ENCODE results near the gene GFOD2.
"Not testable (repeated sequence)": the region's sequence is repeated elsewhere in the genome, so short reads cannot be mapped to it uniquely, and the experiment has no call there.

GFOD2 gene

DNA sequence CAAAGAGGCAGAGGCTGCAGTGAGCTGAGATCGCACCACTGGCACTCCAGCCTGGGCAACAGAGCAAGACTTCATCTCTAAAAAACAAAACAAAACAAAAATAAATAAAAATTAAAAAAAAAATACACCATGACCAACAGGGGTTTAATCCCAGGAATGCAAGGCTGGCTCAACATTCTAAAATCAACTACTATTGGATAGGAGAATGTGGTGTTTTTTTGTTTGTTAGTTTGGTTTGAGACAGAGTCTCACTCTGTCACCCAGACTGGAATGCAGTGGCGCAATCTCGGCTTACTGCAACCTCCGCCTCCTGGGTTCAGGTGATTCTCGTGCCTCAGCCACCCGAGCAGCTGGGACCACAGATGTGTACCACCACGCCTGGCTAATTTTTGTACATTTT, 19.9 kb downstream of the GFOD2 start:
- no peak for DNase-seq

DNA sequence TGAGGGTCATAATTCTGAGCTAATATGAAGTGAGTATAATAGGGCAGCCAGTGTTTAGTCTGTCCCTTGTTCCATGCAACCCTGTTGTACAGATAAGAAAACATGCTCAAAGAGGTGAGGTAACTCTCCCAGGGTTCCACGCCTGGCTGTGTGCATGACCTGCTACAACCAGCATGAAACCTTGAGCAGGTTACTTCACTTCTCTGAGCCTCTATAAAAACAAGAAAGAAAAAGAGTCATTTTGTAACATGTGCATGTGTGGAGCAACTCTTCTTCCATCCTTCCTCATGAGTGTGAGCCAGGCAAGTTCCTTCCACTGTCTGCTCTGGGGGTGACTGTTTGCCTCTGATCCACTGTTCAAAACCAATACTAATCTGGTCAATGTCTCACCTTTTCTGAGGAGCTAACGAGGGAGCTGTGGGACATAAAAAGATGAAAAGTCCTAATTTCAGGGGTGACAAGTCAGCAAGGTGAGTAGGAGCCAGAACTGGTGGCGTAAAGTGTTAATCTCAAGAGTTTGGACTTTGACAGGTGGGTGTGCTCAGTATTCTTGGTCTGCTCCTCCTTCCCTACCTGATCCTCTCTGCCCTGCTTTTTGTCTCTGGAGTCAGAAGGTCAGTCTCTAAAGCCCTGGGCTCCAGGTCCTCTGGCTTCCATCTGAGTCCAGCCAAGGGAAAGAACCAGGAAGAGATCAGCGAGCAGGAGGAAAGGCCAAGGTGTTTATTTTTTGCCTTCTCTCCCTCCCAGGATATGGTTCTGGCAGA, 21.5 kb downstream of the GFOD2 start:
- no peak for DNase-seq

DNA sequence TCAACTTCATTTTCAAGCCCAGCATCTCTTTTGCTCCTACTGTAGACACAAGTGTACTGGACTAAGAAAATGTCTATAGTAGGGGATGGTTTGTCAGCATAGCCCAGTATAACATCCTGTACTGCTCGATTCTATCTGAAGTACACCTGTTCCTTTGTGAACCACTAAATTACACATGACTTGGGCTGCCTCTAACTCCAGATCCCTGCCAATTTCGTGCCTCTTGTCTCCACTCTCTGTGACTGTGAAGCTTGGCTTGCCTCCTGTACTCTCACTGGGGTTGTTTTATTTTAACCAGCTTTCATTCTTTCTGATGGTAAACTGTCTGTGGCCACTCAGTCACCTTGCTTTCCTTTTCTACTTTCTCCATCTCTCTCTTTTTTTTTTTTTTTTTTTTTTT, 24.5 kb downstream of the GFOD2 start:
- peak; percentile 21 for DNase-seq

DNA sequence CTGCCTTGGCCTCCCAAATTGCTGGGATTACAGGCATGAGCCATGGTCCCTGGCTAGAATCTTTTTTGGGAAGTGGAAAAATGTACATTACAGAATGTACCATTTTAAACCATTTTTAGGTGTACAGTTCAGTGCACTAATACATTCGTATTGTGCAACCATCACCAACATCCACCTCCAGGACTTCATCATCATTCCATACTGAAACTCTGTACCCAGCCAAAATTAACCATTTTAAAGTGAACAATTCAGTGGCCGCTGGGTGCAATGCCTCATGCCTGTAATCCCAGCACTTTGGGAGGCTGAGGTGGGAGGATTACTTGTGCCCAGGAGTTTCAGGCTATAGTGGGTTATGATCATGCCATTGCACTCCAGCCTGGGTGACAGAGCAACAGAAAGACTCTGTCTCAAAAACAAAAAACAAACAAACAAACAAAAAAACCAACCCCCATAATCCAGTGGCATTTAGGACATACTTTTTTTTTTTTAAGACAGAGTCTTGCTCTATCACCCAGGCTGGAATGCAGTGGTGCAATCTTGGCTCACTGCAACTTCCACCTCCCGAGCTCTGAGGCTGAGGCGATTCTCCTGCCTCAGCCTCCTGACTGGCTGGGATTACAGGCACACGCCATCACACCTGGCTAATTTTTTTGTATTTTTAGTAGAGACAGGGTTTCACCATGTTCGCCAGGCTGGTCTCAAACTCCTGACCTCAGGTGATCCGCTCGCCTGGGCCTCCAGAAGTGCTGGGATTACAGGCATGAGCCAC, 25.4 kb downstream of the GFOD2 start:
- DNase-seq = not testable (repeated sequence)

DNA sequence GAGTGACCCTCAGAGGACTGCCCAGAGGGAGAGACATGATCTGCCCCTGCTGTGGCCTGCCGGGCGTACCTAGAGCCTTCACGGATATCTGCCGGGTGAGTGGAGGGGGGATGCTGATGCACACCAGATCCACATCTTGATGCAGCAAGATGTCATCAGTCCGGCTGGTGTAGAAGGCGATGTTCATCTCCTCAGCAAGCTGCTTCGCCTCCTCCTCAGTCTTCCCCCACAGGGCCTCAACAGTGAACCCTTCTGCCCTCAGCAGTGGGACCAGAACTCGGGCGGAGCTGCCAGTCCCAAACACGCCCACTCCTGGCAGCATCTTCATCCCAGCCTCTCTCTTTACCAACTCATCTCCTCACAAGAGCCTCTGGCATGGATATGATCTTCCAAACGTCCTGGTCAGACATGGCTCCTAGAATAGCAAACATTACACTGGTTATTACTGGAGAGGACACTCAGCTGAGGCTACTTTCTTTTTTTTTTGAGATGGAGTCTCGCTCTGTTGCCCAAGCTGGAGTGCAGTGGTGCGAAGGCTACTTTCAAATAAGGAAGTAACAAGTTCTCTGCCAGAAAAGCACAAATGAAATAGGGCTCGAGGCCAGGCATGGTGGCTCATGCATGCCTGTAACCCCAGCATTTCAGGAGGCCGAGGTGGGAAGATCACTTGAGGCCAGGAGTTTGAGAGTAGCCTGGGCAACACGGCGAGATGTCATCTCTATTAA, 33.6 kb downstream of the GFOD2 start:
- DNase-seq = no peak

DNA sequence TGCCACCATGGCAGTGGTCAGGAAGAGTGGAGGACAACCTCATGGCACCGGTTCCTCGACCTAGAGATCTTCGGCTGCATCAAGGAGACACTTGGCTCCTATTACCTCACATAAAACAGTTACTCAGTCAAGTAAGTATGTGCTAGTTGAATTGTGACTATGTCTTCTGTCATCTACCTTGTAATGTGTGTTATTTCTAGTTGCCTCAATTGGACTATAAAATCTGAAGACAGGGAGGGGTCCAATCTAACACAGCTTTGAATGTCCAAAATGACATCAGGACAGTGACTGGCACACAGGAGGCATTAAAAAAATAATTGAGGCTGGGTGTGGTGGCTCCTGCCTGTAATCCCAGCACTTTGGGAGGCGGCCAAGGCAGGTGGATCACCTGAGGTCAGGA, 35.3 kb downstream of the GFOD2 start:
- no peak for DNase-seq

DNA sequence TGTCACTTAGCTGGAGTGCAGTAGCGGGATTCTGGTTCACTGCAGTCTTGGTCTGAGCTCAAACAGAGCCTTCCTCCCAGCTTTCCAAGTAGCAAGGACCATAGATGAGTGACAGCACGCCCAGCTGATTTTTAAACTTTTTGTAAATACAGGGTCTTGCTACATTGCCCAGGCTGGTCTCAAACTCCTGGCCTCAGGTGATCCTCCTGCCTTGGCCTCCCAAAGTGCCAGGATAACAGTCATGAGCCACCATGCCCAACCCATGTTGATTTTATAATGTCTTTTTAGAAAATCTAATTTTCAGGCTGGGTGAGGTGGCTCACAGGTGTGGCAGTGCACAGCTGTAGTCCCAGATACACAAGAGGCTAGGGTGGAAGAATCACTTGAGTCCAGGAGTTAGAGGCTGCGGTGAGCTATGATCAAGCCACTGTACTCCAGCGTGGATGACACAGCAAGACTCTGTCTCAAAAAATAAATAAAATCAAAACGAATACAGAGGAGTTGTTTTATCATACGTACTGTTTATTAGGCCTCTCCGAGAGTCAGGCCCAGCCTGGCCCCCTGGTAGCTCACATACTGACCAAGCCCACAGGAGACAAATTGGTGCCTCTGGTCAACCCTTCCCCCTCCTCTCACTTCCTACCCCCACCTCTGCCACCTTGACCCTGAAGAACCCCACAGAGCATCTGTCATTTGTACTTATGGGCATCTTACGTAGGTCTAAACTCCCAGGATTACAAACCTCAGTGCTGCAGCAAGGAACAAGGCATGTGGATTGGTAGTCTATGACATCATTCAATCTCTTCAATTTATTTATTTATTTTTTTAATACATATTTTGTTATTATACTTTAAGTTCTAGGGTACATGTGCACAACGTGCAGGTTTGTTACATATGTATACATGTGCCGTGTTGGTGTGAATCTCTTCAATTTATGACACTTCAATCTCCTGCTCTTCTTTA, 38.9 kb downstream of the GFOD2 start:
- no peak for DNase-seq

DNA sequence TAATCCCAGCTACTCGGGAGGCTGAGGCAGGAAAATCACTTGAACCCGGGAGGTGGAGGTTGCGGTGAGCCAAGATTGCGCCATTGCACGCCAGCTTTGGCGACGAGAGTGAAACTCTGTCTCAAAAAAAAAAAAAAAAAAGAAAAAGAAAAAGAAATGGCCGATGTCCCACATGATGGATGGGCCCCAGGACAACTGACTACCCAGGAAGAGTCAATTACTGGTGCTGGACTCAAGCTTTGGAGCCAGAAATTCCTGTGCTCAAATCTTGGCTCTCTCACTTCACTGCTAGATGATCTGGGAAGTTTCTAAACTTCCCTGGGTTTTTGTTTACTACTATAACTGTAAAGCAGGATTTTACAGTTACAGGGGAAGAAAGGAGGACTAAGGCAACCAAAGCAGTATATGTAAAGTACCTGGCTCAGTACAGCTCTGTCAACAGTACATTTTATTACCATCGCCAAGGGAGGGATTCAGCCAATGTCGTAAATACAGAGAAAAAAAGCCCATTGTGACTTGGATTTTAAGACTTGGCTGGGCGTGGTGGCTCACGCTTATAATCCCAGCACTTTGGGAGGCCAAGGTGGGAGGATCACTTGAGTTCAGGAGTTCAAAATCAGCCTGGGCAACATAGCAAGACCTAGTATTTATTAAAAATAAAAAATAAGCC, 40.6 kb downstream of the GFOD2 start:
- no peak for DNase-seq

DNA sequence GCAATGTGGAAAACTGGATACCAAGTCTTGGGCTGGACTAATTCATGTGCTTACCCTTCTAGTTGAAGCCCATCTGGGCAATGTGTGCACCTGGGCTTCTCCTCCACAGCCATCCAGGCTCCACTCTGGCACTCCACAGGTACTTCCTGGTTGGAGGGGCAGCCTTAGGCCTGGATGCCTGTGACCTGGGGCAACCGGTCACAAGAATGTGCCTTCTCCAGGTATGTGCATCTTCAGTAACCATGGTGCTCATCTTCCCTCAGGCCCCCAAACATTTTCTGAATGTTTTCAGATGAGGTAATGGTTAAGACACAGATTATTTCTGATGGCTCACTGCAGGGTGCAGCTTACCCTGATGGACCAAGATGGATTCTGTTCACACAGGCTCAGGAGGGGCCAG, 41.4 kb downstream of the GFOD2 start:
- no peak for DNase-seq

DNA sequence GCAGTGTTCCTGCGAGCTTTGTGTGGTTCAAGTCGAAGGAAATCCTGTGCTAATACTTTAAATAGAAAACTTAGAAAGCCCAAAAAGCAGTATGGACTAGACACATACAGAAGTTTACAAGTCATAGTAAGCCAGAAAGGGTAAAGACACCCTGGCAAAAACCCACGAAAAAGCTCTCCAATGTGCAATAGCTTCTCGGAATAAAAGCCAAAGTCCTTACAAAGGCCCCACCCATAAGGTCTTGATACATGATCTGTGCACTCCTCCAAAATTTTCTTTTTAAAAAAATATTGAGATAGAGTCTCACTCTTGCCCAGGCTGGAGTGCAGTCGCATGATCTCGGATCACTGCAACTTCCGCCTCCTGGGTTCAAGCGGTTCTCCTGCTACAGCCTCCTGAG, 42.2 kb downstream of the GFOD2 start:
- no peak for DNase-seq

DNA sequence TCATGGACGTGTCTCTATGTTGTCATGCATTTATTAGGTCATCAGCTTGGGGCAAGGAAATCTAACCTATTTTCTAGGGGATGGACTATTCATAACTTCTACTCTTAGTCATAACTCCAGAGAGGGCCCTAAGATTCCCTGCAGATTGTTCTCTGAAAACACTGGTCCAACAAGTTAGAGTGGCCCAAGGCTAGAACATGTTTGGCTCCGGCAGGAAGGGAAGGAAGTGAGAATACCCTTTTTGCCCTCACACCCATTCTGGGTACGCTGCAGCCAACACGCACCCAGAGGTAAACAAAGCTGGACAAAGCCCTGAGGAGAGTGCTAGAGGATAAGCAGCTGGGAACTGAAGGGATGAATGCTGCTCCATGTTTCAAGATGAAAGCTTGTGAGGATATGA, 42.6 kb downstream of the GFOD2 start:
- no peak for DNase-seq

DNA sequence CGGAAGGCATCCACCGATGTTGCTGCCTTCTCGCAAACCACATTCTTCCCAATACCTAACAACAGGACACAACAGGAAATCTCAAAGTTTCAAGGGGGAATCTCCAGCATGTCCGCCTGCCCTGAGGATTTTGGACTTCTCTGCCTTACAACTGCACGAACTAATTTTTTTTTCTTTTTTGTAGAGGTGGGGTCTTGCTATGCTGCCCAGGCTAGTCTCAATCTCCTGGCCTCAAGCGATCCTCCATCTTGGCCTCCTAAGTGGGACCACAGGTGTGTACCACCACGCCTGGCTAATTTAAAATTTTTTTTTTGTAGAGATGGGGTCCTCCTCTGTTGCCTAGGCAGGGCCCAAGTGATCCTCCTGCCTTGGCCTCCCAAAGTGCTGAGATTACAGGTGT, 43.1 kb downstream of the GFOD2 start:
- no peak for DNase-seq

DNA sequence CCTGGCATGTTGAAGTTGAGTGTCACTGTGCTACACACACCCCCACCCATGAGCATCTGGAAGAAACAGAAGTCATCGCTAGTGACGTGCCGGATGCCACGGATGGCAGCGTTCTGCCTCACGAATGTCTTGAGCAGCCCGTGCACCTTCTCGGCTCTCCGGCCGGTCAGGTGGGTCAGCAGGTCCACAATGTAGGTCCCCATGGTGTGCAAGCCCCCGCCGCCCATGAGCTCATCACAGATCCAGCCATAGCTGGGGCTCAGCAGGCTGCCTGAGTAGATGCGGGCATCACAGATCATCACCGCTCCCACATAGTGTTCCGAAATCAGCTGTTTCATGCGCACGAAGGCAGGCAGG, 43.6 kb downstream of the GFOD2 start:
- no peak for DNase-seq

DNA sequence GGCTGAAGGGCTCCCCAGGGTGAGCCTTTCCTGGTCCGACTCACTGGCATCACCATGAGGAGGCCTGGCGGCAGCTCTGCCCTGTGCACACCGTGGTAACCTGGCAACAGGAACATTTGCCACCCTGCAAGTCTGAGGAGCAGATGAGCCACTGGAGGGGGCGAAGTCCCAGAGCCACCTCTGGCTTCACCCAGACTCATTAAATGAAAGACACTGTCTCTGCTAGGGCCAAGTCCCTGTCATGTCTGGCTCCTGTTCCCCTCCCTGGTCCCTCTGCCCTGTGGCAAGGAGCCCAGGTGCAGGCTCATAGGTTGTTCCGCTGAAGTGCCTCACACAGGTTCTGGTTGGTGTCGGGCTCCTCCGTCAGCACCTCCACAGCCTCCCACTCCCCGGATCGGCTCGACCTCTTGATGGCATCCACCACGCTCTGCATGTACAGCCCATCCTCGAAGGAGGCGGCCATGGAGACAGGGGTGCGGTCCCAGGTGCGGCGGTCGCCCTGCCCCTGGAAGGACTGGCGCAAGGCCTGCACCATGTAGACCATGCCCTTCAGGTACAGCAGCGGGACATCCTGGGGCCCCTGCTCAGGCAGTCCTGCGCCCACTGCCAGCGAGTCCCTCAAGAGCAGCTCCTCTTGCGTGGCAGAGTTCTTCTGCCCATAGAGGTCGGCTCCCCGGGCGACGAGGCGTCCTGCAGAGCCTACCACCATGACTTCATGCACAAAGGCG, 44.1 kb downstream of the GFOD2 start:
- no peak for DNase-seq

DNA sequence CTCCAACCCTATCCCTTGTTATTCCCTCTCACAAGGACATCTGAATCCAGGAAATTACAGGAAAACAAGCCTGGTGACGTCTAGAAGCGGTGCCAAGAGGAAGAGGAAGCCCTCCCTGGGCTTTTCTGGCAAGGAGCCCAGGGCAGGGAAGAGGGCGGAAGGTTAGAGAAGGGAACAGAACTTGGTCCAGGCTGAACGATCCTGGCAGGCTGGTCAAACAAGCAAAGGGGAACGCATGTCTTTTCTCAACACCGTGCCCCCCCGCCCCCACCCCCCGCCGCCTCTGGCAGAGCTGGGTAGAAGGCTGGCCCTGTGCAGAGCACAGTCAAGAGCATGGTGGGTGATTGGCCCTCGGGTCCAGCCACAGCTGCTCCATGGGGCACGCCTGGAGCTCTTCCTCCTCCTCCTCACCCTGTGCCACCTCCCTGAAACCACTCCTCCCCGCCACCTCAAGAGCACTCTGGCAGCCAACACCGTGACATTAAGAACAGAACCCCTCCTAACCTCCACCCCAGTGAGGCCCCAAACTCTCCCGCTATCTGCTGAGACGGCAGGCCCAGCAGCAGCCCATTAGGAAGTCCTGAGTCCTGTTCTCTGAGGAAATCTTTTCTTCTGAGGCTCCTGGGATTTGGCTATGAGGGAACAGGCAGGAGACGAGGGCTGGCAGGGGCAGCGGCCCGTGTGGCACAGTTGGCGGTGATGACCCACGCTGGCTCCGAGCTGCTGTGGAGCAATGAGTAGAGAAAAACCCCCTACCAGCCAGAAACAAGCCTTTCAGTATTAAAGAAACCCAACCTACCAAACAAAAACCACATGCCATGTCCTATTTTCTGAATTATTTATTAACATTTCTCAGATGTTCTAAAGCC, 45.2 kb downstream of the GFOD2 start:
- peak; percentile 37 for DNase-seq

DNA sequence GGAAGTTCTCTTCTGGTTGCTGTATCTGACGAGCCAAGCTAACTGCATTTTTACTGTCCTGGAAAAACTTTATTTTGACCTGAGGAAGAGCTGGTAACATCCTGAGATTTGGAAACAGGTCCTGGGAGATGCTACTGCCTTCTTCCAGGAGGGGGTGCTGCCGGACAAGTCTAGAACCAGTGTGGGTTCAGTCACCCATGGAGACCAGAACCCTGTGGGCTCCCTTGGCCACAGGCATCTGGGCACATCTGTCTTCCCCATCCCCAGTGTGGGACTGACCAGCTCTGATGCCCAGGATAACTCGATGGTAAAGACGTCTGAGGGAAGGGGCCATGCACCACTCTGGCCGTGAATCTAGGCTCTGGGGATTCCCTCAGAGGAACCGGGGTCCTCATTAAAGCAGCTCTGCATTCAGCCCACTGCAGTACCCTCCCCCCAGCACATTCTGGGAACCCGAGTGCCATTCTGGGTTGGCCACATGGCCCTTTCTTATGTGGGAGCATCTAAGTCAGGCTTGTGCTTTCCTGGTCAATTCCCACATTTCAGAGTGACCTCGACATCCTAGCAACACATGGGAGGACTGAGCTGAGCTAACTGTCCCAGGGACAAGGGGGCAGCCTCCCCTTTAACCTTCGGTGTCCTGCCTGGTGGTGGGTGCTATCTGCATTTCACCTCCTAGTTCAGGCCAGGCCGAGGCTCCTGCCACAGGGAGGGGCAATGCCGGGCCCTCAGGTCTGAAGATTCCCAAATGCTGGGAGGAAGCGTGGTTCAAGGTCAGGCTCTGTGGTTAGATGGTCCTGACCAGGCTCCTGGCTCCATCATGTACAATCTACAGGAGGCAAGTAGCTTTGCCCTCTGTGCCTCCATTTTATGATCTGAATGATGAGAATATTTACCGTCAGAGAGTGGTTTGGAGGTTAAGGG, 46.1 kb downstream of the GFOD2 start:
- DNase-seq = peak; percentile 47

DNA sequence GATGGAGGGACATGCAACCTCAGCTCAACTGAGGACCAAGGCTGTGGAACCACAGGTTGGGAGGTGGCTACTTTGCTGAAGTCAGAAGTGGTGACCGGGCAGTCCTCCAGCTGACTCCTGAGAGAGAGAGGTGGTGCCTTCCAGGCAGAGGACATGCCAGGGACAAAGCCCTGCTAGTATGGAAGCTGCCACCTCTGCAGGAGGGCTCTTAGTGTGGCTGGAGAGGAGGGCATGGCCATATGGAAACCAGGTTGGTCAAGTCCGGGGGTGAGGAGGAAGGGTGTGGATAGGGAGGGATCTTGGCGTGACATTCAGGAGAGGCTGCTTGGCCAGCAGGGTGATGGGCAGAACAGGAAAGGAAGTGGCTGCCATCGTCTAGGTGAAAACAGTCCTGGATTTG, 46.8 kb downstream of the GFOD2 start:
- no peak for DNase-seq

DNA sequence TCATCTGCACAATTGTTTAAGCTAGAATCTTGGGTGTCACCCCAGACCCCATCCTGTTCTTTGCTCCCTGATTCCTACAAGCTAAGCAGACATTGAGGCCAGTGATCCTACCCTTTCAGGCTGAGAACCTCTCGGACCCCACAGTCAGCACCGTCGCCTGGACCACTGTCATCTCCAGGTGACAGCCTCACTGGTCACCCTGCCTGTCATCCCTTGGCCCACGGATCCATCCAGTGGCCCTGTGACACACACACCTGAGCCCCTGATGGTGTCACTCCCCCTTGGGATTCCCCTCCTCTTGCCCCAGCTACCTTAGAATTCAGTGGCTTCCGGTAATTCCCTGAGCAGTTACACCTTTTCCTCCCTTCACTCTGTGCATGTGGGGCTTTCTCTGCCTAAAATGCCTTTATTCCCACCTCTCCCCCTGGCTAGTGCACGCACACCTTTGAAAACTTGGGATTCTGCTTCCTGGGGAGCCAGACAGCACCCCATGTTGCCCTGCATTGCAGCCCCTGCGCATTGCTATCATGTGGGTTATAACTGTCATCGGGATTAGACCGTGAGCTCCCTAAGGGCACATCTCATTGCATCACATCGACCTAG, 49.5 kb downstream of the GFOD2 start:
- DNase-seq = no peak
